Ovary (tissue), 9 donors: ENCODE results near the gene EMX2. TPM values are rescaled to one million over a fixed set of nuclear protein-coding genes. Genes with fewer than 3 reads are reported as not detected.

ENCODE experiments used
- DNase-seq, 5 donors: peaks; one replicate each; pipeline ENCODE4 v3.0.0-alpha.2; 2019 to 2020
- H3K27ac ChIP-seq, 2 donors: fragments of 200-600 bp; one replicate each; pipeline versions ENCODE4 v1.5.1 to v1.8.0; 2019 to 2022
- H3K27me3 ChIP-seq: fragments of 200-600 bp; one replicate; pipeline ENCODE4 v1.8.0; 2022
- H3K36me3 ChIP-seq: fragments of 200-600 bp; sonication (generic); one replicate; pipeline ENCODE4 v1.5.1; 2019
- H3K4me1 ChIP-seq: one replicate; pipeline ENCODE4 v1.8.1; 2013; ENCODE audit warnings: mild to moderate bottlenecking, moderate library complexity; ENCODE audit not compliant: insufficient read depth
- H3K4me3 ChIP-seq: fragments of 200-600 bp; sonication (generic); one replicate; pipeline ENCODE4 v1.5.1; 2017
- H3K9me3 ChIP-seq, 2 donors: fragments of 200-600 bp in 1 of 2; sonication (generic) in 1 of 2; one replicate each; pipeline versions ENCODE4 v1.5.1 to v1.8.1; 2013 to 2019; ENCODE audit warnings: mild to moderate bottlenecking in 1 of 2, moderate library complexity in 1 of 2
- CTCF ChIP-seq, 3 donors: fragments of 450-650 bp in 2 of 3; fragments of 200-600 bp in 1 of 3; IDR thresholded peaks; one replicate each; pipeline versions ENCODE4 v1.5.1 to v1.8.0; 2016 to 2022; ENCODE audit warnings: antibody characterized with exemption in 3 of 3, mild to moderate bottlenecking in 1 of 3
- EP300 ChIP-seq: sonication (generic); formaldehyde crosslinking; IDR thresholded peaks from one replicate; pipeline ENCODE4 v1.6.1; 2017; ENCODE audit warnings: antibody characterized with exemption
- POLR2A ChIP-seq: fragments of 450-650 bp; IDR thresholded peaks from one replicate; pipeline ENCODE4 v1.6.1; 2017; ENCODE audit warnings: antibody characterized with exemption, mild to moderate bottlenecking, moderate library complexity
- WGBS, 3 donors: extraction: QIAGEN DNeasy Blood & Tissue Kit in 1 of 3; methylation state at CpG; one replicate each; pipeline versions ENCODE4 v1.1.5 to v1.1.7; 2013 to 2017; 5-methylcytosine and 5-hydroxymethylcytosine counted together
- intact Hi-C, 4 donors: fragments of 100-400 bp; cut with DNase I; formaldehyde crosslinking; loops; one replicate each; pipeline versions ENCODE4 v1.11.0 to v1.15.1; 2022 to 2023
- polyA plus RNA-seq, 2 donors: library from polyadenylated mRNA; stranded (reverse); fragments of 200-250 nt in 1 of 2; fragments of 350-450 nt in 1 of 2; fragmentation: Illumina TruSeq in 1 of 2; extraction: RNeasy Lipid Tissue Mini Kit (QIAGEN cat#74804) in 1 of 2; gene quantifications; one replicate each; pipeline ENCODE4 v1.2.3, GENCODE V29; 2013 to 2014
- total RNA-seq, 7 donors: library from RNA; depleted of rRNA in 2 of 7; stranded (reverse); fragments of >200 nt in 2 of 7; fragmentation: NEBNext Ultra II Directional in 3 of 7; extraction: Animal tissue kit (Norgen Biotek cat#: 25700) in 3 of 7; gene quantifications; one replicate each; pipeline versions ENCODE4 v1.1.0 to v1.2.4, GENCODE V29; 2016 to 2023
- donor health status: DM: no; HTN: no; CAD: no; lungs with moderate emphysema.
- donor health status: DM: no; HTN: no; CAD: no.
- donor health status: Bipolar disorder and iron deficiency.
- donor health status: DM: yes; HTN: yes; CAD: no.
- donor health status: DM: no; HTN: no; CAD: no.
- donor health status: DM: yes; HTN: yes; CAD: no.

Gene EMX2
- total and polyA plus RNA-seq, 9 donors: 7.3 to 62.1 (median 14.4) TPM

- H3K4me3 ChIP-seq: no peak overlapping the region
- 96 to 99% (median 96%) methylated on average over 5 of the region's 5 CpGs for WGBS, 3 donors
- H3K9me3 ChIP-seq: no peaks in the 10 kb centered on the region
- intact Hi-C loops: no loop called here
- no peaks in the 10 kb centered on the region for H3K27me3 ChIP-seq
- no peak for DNase-seq
- TF ChIP-seq CTCF (IDR thresholded peaks at IDR 0.05): no peak
- no peak for TF ChIP-seq EP300
- no peak for TF ChIP-seq POLR2A
- H3K27ac ChIP-seq: no peak overlapping the region
- H3K4me1 ChIP-seq: no peaks in the 10 kb centered on the region
- no peaks in the 10 kb centered on the region for H3K36me3 ChIP-seq
Observed at GRCh38 chr10:117587036-117587435, 44.5 kb downstream of the EMX2 start.

GRCh38 chr10:117590101-117590875 lies 47.7 kb downstream of the EMX2 start:
- WGBS, 3 donors: 76 to 84% (median 82%) methylated on average over 8 of the region's 8 CpGs
- no peak overlapping the region for H3K4me3 ChIP-seq
- no peaks in the 10 kb centered on the region for H3K9me3 ChIP-seq
- TF ChIP-seq CTCF (IDR thresholded peaks at IDR 0.05) (no peak), POLR2A (no peak)
- no peak for DNase-seq
- H3K27me3 ChIP-seq: no peaks in the 10 kb centered on the region
- H3K27ac ChIP-seq: no peak overlapping the region
- no peaks in the 10 kb centered on the region for H3K36me3 ChIP-seq
- intact Hi-C loops: no loop called here
- H3K4me1 ChIP-seq: no peaks in the 10 kb centered on the region

GRCh38 chr10:117591043-117591442 lies 48.5 kb downstream of the EMX2 start:
- 91 to 92% (median 91%) methylated on average over 4 of the region's 4 CpGs for WGBS, 3 donors
- H3K27me3 ChIP-seq: no peaks in the 10 kb centered on the region
- no peak overlapping the region for H3K27ac ChIP-seq
- no peak overlapping the region for H3K4me3 ChIP-seq
- H3K9me3 ChIP-seq: no peaks in the 10 kb centered on the region
- no peak for DNase-seq
- H3K36me3 ChIP-seq: no peaks in the 10 kb centered on the region
- H3K4me1 ChIP-seq: no peaks in the 10 kb centered on the region
- intact Hi-C loops: no loop called here
- TF ChIP-seq POLR2A (no peak), EP300 (no peak), CTCF (IDR thresholded peaks at IDR 0.05) (no peak)

GRCh38 chr10:117594722-117595121 lies 52.2 kb downstream of the EMX2 start:
- no peak for DNase-seq

More at GRCh38 chr10:117594722-117595121, 52.2 kb downstream of the EMX2 start:
- Histone ChIP-seq H3K9me3 (no peaks in the 10 kb centered on the region), H3K4me1 (no peaks in the 10 kb centered on the region), H3K4me3 (no peak overlapping the region), H3K36me3 (no peaks in the 10 kb centered on the region), H3K27ac (no peak overlapping the region), H3K27me3 (no peaks in the 10 kb centered on the region)
- intact Hi-C loops: no loop called here
- TF ChIP-seq CTCF (IDR thresholded peaks at IDR 0.05): no peak
- TF ChIP-seq POLR2A: no peak
- no peak for TF ChIP-seq EP300
- 62 to 74% (median 62%) methylated on average over 5 of the region's 5 CpGs for WGBS, 3 donors
